LNCAP (cell line): ENCODE measurements around the gene SOCS6.

Experiments used
- CTCF ChIP-seq: fragments of 450-650 bp; IDR thresholded peaks from 2 replicates; pipeline ENCODE4 v1.5.1; 2017; ENCODE audit warnings: mild to moderate bottlenecking

SOCS6 gene

GRCh38 chr18:70335892-70336726, 47.3 kb downstream of the SOCS6 start:
- TF ChIP-seq CTCF = no peak

- TF ChIP-seq CTCF = no peak
Observed at GRCh38 chr18:70337139-70337972, 48.5 kb downstream of the SOCS6 start.

- TF ChIP-seq CTCF = no peak
Observed at GRCh38 chr18:70338890-70339289, 50.0 kb downstream of the SOCS6 start.

- TF ChIP-seq CTCF = no peak
Observed at GRCh38 chr18:70339915-70340314, 51.1 kb downstream of the SOCS6 start.

- TF ChIP-seq CTCF = no peak
Observed at GRCh38 chr18:70349316-70349715, 60.5 kb downstream of the SOCS6 start.

GRCh38 chr18:70354080-70354479, 65.2 kb downstream of the SOCS6 start:
- no peak for TF ChIP-seq CTCF

GRCh38 chr18:70354771-70355170, 65.9 kb downstream of the SOCS6 start:
- no peak for TF ChIP-seq CTCF
